ENCODE data around the gene ZNF599. TPM values are rescaled to one million over a fixed set of nuclear protein-coding genes. Genes with fewer than 3 reads are reported as not detected.

ZNF599 gene
- total and polyA plus RNA-seq, 2 of the 13 experiments (the other 11 are each of a cell fraction or from before 2014, with no cell fraction given): 5.8 to 7.3 TPM

DNA sequence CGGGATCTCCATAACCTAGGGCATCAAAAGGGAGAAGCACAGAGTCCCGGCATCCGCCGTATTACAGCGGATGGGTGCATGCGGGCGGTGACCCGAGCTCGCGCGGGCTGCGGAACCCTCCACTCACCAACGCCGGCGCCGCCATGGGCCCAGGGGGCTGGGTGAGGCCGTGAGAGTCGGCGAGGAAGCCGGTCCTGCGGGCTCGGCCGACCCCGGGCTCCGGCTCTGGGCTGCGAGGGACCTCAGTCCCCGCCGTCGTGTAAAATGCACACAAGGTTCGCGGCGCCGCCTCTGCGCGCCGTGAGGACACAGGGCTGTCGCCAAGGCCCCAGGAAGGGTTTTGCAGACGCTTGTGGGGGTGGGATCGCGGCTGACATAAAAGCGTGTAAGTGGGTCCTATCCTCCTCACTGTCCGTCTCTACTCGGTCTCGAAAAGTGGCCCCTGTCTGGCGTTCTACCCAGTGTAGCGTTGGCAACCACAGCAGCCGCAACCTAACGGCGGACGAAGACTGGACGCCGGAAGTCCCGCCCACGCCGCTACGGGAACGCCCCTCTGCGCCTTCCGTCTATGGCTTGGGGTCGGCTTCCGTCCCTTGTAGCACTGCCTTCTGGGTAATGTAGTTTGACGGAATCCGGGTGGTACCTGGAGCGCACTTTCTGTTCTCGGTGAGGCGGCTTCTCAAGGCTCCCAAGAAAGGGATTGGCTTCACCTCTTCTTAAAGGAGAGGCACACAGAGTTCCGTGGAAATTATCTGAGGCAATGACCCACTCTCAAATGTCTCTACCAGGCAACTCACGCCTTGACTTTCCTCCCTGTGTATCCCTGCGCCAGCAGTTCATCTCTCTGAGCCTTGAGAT is at the start of gene ZNF599 (continued):
- TF ChIP-seq ZNF777 (CRISPR knock-in tag; IDR thresholded peaks at IDR 0.05) (peak; percentile 95), TBX2 (CRISPR knock-in tag; IDR thresholded peaks at IDR 0.05; ENCODE audit: borderline replicate concordance) (peak; percentile 73), ZNF138 (CRISPR knock-in tag; IDR thresholded peaks at IDR 0.05; ENCODE audit: low read depth) (0 out of 2 replicates have a peak, but pooled peaks have one; percentile 64), MED13 (CRISPR knock-in tag; IDR thresholded peaks at IDR 0.05) (no peak), SALL1 (CRISPR knock-in tag; IDR thresholded peaks at IDR 0.05) (peak; percentile 49), RBM39 (IDR thresholded peaks at IDR 0.05; ENCODE audit: low read depth, low read length, poor library complexity, severe bottlenecking) (no peak), GFI1 (CRISPR knock-in tag; IDR thresholded peaks at IDR 0.05; ENCODE audit: borderline replicate concordance) (0 out of 2 replicates have a peak, but pooled peaks have one; percentile 55), MIXL1 (CRISPR knock-in tag; IDR thresholded peaks at IDR 0.05) (peak; percentile 62; the same call in 1 of the 2 replicates), SRF (IDR thresholded peaks at IDR 0.05; ENCODE audit: low read depth, low read length) (peak; percentile 73; the same call in 1 of the 2 replicates), TBP (CRISPR knock-in tag; IDR thresholded peaks at IDR 0.05) (no peak), ARID2 (CRISPR knock-in tag; IDR thresholded peaks at IDR 0.05; ENCODE audit: borderline replicate concordance) (no peak), NFKBIZ (CRISPR knock-in tag; IDR thresholded peaks at IDR 0.05) (no peak; the same call in 1 of the 2 replicates), SOX5 (CRISPR knock-in tag; IDR thresholded peaks at IDR 0.05; ENCODE audit: borderline replicate concordance) (no peak), SMYD3 (CRISPR knock-in tag; IDR thresholded peaks at IDR 0.05) (no peak)
- TF ChIP-seq, protein P1, sequence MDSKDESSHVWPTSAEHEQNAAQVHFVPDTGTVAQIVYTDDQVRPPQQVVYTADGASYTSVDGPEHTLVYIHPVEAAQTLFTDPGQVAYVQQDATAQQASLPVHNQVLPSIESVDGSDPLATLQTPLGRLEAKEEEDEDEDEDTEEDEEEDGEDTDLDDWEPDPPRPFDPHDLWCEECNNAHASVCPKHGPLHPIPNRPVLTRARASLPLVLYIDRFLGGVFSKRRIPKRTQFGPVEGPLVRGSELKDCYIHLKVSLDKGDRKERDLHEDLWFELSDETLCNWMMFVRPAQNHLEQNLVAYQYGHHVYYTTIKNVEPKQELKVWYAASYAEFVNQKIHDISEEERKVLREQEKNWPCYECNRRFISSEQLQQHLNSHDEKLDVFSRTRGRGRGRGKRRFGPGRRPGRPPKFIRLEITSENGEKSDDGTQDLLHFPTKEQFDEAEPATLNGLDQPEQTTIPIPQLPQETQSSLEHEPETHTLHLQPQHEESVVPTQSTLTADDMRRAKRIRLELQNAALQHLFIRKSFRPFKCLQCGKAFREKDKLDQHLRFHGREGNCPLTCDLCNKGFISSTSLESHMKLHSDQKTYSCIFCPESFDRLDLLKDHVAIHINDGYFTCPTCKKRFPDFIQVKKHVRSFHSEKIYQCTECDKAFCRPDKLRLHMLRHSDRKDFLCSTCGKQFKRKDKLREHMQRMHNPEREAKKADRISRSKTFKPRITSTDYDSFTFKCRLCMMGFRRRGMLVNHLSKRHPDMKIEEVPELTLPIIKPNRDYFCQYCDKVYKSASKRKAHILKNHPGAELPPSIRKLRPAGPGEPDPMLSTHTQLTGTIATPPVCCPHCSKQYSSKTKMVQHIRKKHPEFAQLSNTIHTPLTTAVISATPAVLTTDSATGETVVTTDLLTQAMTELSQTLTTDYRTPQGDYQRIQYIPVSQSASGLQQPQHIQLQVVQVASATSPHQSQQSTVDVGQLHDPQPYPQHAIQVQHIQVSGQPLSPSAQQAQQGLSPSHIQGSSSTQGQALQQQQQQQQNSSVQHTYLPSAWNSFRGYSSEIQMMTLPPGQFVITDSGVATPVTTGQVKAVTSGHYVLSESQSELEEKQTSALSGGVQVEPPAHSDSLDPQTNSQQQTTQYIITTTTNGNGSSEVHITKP (CRISPR knock-in tag; IDR thresholded peaks at IDR 0.05; ENCODE audit: low read depth): peak; percentile 49; the same call in 1 of the 2 replicates
- TF ChIP-seq, protein P2, sequence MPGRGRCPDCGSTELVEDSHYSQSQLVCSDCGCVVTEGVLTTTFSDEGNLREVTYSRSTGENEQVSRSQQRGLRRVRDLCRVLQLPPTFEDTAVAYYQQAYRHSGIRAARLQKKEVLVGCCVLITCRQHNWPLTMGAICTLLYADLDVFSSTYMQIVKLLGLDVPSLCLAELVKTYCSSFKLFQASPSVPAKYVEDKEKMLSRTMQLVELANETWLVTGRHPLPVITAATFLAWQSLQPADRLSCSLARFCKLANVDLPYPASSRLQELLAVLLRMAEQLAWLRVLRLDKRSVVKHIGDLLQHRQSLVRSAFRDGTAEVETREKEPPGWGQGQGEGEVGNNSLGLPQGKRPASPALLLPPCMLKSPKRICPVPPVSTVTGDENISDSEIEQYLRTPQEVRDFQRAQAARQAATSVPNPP (CRISPR knock-in tag; IDR thresholded peaks at IDR 0.05): no peak
- TF ChIP-seq, protein P3, sequence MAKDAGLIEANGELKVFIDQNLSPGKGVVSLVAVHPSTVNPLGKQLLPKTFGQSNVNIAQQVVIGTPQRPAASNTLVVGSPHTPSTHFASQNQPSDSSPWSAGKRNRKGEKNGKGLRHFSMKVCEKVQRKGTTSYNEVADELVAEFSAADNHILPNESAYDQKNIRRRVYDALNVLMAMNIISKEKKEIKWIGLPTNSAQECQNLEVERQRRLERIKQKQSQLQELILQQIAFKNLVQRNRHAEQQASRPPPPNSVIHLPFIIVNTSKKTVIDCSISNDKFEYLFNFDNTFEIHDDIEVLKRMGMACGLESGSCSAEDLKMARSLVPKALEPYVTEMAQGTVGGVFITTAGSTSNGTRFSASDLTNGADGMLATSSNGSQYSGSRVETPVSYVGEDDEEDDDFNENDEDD (CRISPR knock-in tag; IDR thresholded peaks at IDR 0.05; ENCODE audit: borderline replicate concordance): no peak; the same call in 1 of the 2 replicates
- TF ChIP-seq, protein P4, sequence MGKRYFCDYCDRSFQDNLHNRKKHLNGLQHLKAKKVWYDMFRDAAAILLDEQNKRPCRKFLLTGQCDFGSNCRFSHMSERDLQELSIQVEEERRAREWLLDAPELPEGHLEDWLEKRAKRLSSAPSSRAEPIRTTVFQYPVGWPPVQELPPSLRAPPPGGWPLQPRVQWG (CRISPR knock-in tag; IDR thresholded peaks at IDR 0.05; ENCODE audit: borderline replicate concordance, low read depth): no peak
- TF ChIP-seq, protein P5, sequence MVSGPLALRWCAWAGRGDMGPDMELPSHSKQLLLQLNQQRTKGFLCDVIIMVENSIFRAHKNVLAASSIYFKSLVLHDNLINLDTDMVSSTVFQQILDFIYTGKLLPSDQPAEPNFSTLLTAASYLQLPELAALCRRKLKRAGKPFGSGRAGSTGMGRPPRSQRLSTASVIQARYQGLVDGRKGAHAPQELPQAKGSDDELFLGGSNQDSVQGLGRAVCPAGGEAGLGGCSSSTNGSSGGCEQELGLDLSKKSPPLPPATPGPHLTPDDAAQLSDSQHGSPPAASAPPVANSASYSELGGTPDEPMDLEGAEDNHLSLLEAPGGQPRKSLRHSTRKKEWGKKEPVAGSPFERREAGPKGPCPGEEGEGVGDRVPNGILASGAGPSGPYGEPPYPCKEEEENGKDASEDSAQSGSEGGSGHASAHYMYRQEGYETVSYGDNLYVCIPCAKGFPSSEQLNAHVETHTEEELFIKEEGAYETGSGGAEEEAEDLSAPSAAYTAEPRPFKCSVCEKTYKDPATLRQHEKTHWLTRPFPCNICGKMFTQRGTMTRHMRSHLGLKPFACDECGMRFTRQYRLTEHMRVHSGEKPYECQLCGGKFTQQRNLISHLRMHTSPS (CRISPR knock-in tag; IDR thresholded peaks at IDR 0.05; ENCODE audit: low read depth): no peak

Measured in HepG2 (cell line).